GM12872 (cell line): ENCODE measurements around the gene GEMIN7.

Experiments used
- CTCF ChIP-seq: IDR thresholded peaks from 3 replicates; pipeline ENCODE4 v1.5.1; 2011; ENCODE audit warnings: low read depth, mild to moderate bottlenecking, low read length, moderate library complexity; ENCODE audit not compliant: insufficient read depth

GEMIN7 gene

GRCh38 chr19:45066921-45067661 lies 12.0 kb upstream of the GEMIN7 start:
- no peak for TF ChIP-seq CTCF

GRCh38 chr19:45068041-45068440 lies 11.0 kb upstream of the GEMIN7 start:
- no peak for TF ChIP-seq CTCF

GRCh38 chr19:45069056-45069455 lies 10.0 kb upstream of the GEMIN7 start:
- no peak for TF ChIP-seq CTCF

GRCh38 chr19:45070214-45070613 lies 8.8 kb upstream of the GEMIN7 start:
- TF ChIP-seq CTCF: no peak

- TF ChIP-seq CTCF: no peak
Measured at GRCh38 chr19:45070861-45071544, 8.1 kb upstream of the GEMIN7 start.

GRCh38 chr19:45071545-45071938 lies 7.5 kb upstream of the GEMIN7 start:
- no peak for TF ChIP-seq CTCF

GRCh38 chr19:45071969-45072790 lies 6.9 kb upstream of the GEMIN7 start:
- TF ChIP-seq CTCF: no peak
